ENCODE results near the gene PIK3R5.

DNA sequence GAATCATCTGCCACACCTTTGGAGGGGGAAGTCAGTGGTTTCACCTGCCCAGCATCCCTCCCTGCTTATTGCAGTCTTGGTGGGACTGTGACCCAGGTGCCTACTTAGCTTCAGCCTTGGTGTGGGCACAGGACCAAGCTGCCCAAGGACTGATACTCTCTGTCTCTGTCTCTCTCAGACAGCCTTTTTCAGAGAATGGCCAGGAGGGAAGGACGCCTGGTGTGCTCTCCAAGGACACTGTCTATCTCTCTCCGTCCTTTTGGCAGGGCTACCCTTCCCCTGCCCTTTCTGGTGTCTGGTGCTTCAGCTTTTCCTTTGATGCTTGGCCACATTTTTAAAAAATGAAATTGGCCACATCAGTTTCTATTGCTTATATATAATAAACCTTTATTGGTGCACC, 117.6 kb downstream of the PIK3R5 start:
- TF ChIP-seq CTCF (optimal IDR thresholded peaks at IDR 0.05 in 1 of 3, IDR thresholded peaks at IDR 0.05 in 1 of 3, conservative IDR thresholded peaks at IDR 0.05 in 1 of 3; ENCODE audit: extremely low read depth in 1 of 3, insufficient read depth in 2 of 3, low read length in 3 of 3): no peak
- no peak for TF ChIP-seq EZH2 (IDR thresholded peaks at IDR 0.05; ENCODE audit: low read length)
